Muscle of arm (tissue), 12 donors: ENCODE data around the gene CPED1. TPM values are rescaled to one million over a fixed set of nuclear protein-coding genes. Genes with fewer than 3 reads are reported as not detected.
"Not testable (repeated sequence)": the region's sequence is repeated elsewhere in the genome, so short reads cannot be mapped to it uniquely, and the experiment has no call there.

Source experiments
- DNase-seq: peaks from one replicate; pipeline ENCODE4 v3.0.0-alpha.2; 2013
- polyA plus RNA-seq, 12 donors: library from polyadenylated mRNA; unstranded; fragments of 120-200 nt; gene quantifications; one replicate each; pipeline ENCODE4 v1.2.1, GENCODE V29; 2013; ENCODE audit not compliant: insufficient read length in 12 of 12

CPED1 gene
- polyA plus RNA-seq, 12 donors = 6.7 to 35.5 (median 14.5) TPM; not detected in 1

DNA sequence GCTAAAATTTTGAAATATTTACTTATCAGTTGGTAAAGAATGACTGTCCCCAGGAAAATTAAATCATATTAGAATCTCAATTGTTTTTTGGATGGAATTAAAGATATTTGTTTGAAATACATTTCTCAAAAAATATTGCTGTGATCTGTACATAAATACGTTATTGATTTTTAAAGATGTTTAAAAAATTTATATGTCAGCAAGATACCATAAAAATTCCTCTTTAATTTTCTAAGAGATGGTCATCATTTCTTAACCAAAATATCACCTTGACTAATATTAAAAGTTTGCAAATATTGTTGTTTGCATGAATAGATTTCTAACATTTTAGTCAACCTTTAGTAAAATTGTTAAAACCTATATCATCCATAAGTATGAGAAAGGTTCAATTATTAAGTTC lies 192.8 kb downstream of the CPED1 start:
- DNase-seq = no peak

DNA sequence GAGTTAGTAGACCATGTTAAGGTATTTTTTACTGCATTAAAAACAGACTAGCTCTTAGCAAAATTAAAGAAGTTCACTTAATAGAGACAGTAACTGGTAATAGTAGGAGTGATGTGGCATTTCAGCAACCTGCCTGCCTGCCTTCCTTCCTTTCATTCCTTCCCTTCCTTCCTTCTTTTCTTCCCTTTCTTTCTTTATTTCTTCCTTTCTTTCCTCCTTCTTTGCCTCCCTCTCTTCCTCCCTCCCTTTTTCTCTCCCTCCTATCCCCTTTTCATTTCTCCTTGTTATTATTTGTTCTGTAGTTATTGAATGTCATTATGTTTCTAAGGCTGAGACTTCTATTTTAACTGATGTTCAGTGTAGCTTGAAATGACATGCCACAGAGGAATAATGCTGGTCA lies 193.8 kb downstream of the CPED1 start:
- DNase-seq = no peak

DNA sequence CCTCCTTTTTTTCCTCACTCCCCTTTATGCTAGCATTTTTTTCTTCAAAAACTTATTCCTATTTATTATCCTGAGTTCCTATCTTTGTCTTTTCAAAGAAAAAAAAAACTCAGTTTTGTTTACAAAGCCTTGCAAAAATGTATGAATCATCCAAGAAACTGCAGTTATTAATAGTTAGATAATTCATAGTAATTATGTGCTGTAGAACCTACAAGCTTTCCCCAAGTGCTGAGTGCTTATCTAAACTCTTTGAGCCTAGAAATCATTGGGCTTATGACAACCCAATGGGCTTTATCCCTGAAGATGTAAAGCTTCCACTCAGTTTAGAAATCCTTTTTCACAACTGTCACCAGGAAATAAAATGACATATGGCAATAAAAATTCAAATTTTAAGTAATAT lies 194.4 kb downstream of the CPED1 start:
- DNase-seq = no peak

DNA sequence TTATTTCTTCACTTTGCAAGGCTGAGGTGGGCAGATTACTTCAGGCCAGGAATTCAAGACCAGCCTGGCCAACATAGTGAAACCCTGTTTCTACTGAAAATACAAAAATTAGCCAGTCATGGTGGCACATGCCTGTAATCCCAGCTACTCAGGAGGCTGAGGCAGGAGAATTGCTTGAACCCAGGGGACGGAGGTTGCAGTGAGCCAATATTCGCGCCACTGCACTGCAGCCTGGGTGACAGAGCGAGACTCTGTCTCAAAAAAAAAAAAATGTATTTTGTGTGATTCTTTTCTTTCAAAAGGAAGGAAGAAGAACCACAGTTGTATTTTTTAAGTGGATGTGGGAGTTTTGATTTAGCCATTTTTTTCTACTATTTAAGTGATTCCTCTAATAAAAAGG lies 195.4 kb downstream of the CPED1 start:
- DNase-seq = not testable (repeated sequence)

DNA sequence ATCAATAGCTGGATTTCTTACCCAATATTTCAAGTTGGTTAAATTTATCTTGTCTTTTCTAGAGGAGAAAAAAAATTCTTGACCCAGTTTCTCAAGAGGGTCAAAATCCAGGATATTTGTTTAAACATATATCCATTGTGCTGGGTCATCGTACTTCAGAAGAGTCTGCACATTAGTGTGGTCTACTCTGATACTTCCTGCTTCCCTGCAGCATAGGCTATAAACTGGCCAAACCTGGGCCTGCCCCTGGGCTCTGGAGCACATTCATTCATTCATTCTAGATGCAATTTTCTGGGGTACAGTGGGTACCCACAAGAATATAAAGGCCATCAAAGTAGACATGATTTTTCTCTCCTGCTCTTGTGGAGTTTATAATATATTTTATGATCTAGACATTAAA lies 198.2 kb downstream of the CPED1 start:
- DNase-seq = no peak

DNA sequence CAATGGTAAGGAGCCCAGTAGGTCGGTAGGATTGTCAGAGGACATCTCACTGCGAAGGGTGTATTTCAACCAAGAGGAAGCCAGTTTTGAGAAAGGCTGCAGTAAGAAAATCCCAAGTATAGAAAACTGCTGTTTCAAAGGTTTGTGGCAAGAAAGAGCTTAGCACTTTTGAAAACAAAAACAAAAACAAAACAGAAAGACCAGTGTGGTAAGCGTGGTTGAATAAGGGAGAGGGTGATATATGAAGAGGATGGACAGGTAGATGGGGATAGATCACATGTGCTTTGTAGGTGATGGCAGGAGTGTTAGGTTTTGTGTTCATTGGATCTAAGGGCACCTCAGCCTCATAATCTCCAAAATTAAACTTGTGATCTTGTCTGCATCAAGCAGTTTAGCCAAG lies 198.7 kb downstream of the CPED1 start:
- no peak for DNase-seq

DNA sequence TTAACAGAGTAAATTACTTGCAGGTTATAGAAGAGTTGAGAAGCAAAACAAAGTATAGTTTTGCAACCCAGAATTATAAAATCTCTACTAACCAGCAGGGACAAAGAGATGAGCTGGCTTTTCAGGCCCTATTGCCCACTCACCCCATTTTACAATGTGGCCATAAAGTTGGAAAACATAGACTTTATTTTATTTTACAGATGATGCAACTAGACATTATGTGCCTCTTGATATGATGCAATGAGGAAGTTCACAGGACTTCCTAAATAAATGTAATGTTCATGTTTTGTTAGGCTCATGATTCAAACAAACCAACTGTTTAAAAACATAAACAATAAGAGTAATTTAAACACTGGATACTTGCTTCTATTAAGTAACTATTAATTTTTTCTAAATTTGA lies 199.2 kb downstream of the CPED1 start:
- no peak for DNase-seq

DNA sequence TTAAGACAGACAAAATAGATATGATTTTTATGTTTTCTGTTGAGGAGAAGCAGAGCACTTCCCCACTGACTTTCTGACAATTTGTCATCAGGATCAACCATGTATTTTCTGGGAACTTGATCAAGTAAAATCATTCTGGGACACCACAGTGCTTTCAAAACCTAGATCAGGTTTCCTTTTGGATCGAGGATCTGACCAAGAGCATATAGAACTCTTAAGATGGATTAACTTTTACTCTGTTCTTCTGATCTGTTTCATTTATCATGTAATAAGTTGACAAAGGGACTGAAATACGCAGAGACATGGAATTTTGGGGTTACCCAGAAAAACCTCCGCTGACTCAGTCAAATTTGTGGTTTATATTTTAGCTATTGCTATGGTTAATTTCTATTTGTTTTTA lies 204.3 kb downstream of the CPED1 start:
- DNase-seq = no peak

DNA sequence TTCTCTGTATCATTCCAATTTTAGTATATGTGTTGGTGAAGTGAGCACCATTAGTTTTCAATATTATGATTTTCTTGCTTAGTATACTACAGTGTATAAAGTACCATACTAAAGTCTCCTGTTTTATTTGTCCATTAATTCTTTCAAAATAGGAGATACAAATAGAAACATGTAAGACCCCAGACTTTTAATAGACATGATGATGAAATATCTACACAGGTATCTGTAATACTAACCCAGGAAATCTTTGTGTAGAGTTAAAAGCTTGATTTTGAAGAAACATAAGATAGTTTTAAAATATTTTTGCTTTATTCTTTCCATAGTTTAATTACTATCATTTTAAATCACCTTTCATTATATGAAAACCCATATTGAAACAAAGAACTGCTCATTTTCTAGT lies 206.5 kb downstream of the CPED1 start:
- no peak for DNase-seq

DNA sequence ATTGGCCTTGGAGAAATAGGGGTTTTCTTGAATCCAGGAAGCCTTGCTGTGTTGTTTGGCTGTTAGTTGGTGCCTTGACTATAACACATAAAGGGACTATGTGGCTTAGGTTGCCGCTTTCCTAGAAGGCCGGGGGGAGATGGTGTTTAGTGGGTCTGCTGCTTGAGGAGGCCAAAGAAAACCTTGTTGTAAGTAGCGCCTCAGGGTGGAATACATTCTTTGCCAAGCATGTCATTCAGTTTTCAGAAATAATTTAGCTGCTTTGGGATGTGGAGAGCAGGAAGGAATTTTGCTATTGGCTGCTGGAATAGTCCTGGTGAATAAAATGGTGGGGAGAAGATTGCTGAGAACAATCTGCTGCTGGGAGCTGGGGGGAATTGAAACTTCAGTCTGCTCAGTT lies 207.4 kb downstream of the CPED1 start:
- peak; percentile 15 for DNase-seq

DNA sequence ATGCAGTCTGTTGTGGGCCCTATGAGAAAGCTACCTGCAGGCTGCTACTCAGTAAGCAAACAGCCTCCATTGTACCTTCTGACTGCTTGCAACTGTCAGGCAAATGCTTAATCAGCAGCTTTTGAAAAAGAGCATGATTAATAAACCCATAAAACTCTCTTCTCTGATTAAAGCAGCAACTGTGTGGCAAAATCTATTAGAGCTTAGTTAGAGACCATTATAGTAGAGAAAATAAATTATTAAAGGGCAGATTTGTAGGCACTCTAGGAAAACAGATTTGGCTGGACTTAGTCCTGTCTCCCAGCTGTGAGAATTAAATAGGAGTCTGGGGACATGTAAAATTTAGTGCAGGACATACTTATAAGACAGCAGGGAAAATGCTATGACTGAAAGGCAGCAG lies 207.8 kb downstream of the CPED1 start:
- no peak for DNase-seq

DNA sequence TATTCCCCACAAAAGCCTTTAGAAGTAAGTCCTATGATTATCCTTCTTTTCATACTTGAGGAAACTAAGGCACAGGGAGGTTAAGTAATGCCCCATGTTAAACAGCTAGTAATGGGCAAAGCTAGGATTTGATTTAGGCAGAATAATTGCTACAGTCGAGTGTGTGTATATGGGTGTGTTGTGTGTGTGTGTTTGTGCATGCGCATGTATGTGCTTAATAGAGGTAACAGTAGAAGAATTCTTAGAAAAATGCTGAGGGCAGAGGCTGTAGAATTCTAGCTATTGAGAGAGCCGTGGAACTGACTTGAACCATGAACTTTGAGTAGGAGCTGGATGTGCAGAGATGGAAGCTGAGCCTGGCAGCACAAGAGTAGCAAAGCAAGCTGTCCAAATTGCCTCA lies 208.9 kb downstream of the CPED1 start:
- no peak for DNase-seq

DNA sequence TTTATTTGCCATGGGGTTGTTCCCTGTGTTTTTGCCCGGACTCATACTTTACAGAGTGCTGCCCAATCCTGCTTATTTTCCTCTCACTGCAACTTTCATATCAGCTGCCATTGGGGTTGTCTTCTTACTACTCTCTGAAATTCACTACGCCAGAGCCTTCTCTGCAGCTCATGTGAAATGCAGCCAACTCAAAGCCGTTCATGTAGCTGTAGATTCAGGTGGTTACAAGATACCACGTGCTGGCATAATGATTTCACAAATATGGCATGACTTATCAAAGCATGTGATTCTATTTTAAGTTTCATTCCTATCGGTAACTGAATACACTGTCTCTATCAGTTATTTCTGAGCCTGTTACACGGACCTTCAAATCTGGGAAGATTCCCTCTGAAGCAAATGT lies 210.0 kb downstream of the CPED1 start:
- DNase-seq = no peak

DNA sequence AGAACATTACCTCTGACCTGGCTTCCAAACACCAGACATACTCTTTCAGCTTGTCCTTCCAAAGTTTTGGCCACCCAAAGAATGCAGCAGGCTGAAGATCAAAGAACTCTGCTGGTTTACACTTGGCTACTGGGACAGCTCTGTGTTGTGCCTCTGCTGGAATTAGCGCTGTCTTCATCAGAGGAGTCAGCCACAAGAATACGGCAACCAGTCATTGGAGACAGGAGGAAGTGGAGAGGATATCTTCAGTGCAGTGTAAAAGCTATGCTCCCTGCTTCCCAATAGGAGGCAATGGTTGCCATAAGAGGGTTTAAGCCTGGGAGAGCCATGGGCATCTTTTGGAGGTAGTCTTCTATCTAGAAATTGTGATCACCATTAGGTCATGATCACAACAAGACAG lies 213.6 kb downstream of the CPED1 start:
- DNase-seq = no peak

DNA sequence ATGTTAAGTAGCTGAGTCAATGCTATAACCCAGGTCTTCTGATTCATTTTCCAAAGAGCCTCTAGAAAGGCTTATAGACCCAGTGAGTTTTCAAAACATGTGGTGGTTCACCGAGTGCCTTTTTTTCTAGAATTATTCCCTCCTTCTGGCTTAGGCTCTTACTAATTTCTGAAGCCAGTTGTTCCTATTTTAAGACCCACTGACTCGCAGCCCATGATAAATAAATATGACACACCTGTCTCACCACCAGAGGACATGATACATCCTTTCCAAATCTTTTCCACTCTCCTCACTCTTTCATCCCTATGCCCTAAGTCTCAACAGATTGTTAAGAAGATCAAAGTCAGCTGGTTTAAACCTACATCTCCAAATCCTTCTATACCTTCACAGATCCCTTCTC lies 214.3 kb downstream of the CPED1 start:
- no peak for DNase-seq

DNA sequence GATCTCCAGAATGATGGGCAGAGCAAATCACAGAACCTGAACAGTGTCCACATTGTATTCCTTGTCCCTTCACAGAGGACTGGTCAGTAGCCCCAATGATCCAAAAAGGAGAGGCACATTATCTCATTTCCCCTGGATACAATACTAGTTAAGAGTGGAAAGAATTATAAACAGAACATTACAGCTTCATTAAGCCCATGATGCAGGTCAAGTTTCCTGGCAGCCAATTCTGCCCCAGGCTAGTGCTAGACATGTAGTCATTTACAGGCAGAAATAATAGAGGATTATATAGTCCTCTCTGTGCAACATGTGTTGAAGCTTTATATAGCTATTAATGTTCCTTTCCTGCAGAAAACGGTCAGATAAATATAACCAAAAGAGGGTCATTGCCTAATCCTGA lies 216.0 kb downstream of the CPED1 start:
- no peak for DNase-seq

DNA sequence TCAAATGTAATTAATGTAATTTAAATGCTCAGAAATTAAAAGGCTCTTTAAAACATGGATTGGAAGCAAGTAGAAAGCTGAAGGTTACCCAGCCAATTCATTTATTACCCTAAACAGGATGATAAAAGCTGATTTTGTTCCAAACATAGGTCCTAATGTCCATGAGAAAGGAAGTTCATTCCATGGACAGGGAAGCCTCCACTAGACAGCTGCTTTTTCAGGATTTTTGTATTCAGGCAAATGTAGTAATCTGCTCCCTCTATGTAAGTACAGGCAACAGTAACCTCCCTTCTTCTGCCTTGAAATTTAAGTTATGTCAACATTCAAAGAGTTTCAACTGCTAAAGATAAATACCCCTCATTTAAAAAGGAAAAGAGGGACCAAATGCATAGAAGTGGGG lies 217.3 kb downstream of the CPED1 start:
- no peak for DNase-seq

DNA sequence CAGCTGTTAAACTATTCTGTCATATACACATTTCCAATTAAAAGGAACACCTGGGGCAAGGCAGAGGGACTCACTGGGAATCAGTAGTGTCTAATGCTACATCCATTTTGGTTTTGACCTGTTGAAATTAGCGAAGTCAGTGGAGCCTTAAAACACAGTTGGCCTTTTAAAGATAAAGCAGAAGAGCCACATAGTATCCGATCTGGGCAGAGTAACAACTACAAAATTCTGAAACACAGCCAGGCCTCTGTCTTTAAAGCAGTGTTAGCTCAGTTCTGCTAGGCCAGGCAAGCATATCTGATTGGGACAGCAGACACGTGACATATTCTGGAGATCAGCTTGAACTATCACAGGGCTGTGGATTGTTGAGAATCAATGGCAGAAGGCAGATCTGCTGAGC lies 222.7 kb downstream of the CPED1 start:
- DNase-seq = no peak

DNA sequence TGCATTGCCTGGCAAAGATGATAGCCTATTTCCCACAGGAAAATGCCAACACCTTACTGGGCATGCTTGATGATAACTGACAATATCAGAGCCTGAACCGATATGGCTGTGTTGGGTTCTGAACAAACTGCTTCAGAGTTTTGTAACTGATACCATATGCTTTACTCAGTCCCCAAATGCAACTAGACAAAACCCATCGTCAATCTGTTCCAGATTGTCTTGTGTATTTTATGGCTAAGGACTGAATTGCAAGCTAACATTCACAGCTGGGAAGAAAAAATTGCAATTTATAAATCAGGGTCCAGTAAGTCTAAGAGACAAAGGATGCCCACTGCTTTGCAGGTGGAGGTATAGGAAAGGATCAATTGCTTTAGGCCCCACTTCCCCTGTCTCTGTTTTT lies 223.5 kb downstream of the CPED1 start:
- no peak for DNase-seq

DNA sequence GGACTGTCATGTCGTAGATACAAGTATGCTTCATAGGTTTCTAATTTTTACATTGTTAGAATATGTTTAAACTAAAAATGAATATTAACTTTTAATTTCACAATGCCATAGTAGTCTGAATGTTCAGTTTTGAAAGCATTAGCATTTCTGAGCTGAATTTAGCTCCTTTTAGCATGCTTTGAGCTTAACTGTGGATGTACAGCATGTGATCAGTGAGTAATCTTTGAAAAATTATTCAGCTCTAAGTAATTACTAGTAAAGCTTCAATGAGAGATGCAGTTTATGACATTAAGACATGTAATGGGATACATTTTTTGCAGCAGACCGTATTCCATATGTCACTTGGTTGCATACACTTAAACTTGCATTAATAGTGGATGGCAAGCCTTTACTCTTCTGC lies 226.1 kb downstream of the CPED1 start:
- no peak for DNase-seq

DNA sequence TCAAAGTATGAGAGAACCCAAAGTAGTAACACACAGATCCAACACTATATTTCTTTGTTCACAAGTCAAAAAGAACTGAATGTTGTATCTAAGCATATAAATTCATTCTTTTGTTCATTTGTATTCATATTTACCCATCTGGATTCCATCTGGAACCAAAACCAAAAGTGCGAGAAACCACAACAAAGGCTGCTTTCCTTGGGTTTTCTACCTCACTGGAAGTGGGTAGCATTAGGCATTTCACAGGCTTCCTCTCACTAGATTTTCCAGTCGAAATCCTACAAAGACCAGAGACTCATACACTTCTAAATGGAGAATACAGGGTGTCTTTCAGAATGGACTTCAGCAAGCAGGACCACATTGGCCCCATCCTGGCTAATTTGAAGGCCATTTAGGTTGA lies 230.5 kb downstream of the CPED1 start:
- DNase-seq = no peak

DNA sequence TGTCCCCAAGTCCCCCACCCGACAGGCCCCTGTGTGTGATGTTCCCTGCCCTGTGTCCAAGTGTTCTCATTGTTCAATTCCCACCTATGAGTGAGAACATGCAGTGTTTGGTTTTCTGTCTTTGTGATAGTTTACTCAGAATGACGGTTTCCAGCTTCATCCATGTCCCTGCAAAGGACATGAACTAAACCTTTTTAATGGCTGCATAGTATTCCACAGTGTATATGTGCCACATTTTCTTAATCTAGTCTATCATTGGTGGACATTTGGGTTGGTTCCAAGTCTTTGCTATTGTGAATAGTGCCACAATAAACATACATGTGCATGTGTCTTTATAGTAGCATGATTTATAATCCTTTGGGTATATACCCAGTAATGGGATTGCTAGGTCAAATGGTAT lies 232.6 kb downstream of the CPED1 start:
- DNase-seq = not testable (repeated sequence)

DNA sequence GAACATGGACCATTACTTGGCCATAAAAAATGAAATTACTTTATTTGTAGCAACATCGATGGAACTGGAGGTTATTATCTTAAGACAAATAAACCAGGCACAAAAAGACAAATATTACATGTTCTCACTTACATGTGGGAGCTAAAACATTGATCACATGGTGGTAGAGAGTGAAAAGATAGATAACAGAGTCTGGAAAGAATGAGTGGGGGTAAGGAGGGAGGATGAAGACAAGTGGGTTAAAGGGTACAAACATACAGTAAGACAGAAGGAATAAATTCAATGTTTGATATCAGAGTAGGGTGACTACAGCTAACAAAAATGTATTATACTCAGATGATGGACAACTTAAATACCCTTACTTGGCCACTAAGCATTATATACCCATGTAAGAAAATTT lies 240.3 kb downstream of the CPED1 start:
- DNase-seq = no peak

DNA sequence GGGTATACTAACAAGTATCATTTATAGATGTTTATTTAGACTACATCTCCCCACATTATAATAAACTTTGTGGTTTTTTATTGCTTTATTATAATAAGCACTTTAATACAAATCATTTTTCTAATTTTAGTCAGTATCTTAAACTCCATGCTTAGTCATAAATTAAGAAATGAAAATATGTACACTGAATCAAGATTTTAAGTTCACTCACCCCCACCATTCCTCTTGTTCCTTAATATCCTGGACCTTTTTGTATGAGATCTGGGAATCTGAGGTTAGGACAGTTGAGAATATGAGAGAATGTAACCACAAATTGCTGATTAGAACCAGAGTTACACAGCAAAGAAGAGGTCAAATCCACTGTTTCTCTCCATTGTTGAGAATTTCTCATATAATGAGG lies 246.7 kb downstream of the CPED1 start:
- DNase-seq = no peak

DNA sequence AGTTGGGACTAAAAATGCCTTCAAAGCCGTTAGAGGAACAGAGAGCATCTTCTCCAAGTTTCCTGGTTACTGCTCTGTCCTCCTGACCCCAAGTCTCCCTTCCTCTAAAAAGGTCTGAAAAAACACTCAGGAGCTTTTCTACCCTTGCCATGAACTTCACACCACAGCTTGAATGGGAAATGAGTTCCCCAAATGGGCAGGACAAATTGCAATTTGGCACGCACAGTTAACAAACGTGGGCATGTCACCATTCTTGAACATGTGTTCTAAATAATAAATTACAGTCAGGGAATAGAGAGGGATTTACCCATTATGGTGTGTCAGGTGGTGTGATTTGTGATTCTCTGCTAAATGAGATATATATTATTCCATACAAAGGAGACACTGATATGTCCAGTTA lies 249.1 kb downstream of the CPED1 start:
- no peak for DNase-seq
